LNCaP clone FGC (cell line): ENCODE measurements around the gene NSL1.

ENCODE experiments used
- DNase-seq: peaks from one replicate; pipeline ENCODE4 v3.0.0-alpha.2; 2011; ENCODE audit warnings: low read depth
- H3K4me3 ChIP-seq: 2 replicates; pipeline ENCODE4 v1.5.1; 2011; ENCODE audit warnings: mild to moderate bottlenecking, low read depth, low read length, control low read depth
- CTCF ChIP-seq: IDR thresholded peaks from 2 replicates; pipeline ENCODE4 v1.5.1; 2012; ENCODE audit warnings: mild to moderate bottlenecking; ENCODE audit not compliant: control insufficient read depth, insufficient read depth; ENCODE audit errors: extremely low read depth

The NSL1 gene

GRCh38 chr1:212760126-212760823 lies 31.3 kb downstream of the NSL1 start:
- peak; percentile 14; the same call in 1 of the 2 replicates for TF ChIP-seq CTCF
- H3K4me3 ChIP-seq = no peak overlapping the region
- no peak for DNase-seq

GRCh38 chr1:212759683-212760082 lies 31.9 kb downstream of the NSL1 start:
- H3K4me3 ChIP-seq = no peak overlapping the region
- no peak for DNase-seq
- TF ChIP-seq CTCF = no peak

- TF ChIP-seq CTCF = 0 out of 2 replicates have a peak, but pooled peaks have one; percentile 13
Observed at GRCh38 chr1:212754680-212755079, 36.9 kb downstream of the NSL1 start.

GRCh38 chr1:212754193-212754592 lies 37.4 kb downstream of the NSL1 start:
- no peak overlapping the region for H3K4me3 ChIP-seq
- no peak for TF ChIP-seq CTCF
- no peak for DNase-seq

More at GRCh38 chr1:212754680-212755079, 36.9 kb downstream of the NSL1 start:
- no peak overlapping the region for H3K4me3 ChIP-seq
- no peak for DNase-seq

- DNase-seq = no peak
- no peak for TF ChIP-seq CTCF
- no peak overlapping the region for H3K4me3 ChIP-seq
Observed at GRCh38 chr1:212753749-212754148, 37.8 kb downstream of the NSL1 start.

- no peak for TF ChIP-seq CTCF
- no peak for DNase-seq
- no peak overlapping the region for H3K4me3 ChIP-seq
Observed at GRCh38 chr1:212752934-212753497, 38.6 kb downstream of the NSL1 start.
